Adrenal gland (tissue), 5 donors: ENCODE data around the gene ORMDL3.

Experiments used
- POLR2A ChIP-seq, 2 donors: fragments of 450-650 bp; IDR thresholded peaks; one replicate each; pipeline ENCODE4 v1.6.1; 2017; ENCODE audit warnings: antibody characterized with exemption in 2 of 2, mild to moderate bottlenecking in 2 of 2, moderate library complexity in 1 of 2
- TF ChIP-seq, protein P1 (sequence below), 6 experiments: fragments of 450-650 bp in 4 of 6; fragments of 200-600 bp in 2 of 6; sonication (generic) in 1 of 6; IDR thresholded peaks; 1 replicate in 5 of 6; 2 replicates in 1 of 6; pipeline versions ENCODE4 v1.5.1 to v1.8.0; 2016 to 2021; ENCODE audit warnings: antibody characterized with exemption in 6 of 6, mild to moderate bottlenecking in 2 of 6, moderate library complexity in 1 of 6
- donor health status: DM: no; HTN: no; CAD: no.

DNA sequence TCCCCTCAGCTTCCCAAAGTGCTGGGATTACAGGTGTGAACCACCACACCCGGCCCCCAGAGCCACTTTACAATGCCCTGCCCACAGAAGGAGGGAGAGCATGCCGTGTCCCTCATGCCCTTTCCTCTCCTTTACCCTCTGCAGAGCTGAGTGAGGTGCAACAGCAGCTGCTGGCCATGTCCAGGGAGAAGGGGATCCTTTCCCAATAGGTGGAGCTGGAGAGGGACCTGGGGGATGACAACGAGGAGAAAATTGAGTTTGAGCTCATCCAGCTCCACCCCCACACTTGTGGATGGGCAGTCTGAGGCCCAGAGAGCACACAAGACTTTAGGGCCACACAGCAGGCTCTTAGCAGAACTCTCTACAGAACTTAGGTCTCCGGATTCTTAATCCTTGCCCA is 27.5 kb upstream of the ORMDL3 start:
- no peak for TF ChIP-seq POLR2A (IDR thresholded peaks at IDR 0.05)
- TF ChIP-seq, protein P1, sequence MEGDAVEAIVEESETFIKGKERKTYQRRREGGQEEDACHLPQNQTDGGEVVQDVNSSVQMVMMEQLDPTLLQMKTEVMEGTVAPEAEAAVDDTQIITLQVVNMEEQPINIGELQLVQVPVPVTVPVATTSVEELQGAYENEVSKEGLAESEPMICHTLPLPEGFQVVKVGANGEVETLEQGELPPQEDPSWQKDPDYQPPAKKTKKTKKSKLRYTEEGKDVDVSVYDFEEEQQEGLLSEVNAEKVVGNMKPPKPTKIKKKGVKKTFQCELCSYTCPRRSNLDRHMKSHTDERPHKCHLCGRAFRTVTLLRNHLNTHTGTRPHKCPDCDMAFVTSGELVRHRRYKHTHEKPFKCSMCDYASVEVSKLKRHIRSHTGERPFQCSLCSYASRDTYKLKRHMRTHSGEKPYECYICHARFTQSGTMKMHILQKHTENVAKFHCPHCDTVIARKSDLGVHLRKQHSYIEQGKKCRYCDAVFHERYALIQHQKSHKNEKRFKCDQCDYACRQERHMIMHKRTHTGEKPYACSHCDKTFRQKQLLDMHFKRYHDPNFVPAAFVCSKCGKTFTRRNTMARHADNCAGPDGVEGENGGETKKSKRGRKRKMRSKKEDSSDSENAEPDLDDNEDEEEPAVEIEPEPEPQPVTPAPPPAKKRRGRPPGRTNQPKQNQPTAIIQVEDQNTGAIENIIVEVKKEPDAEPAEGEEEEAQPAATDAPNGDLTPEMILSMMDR (IDR thresholded peaks at IDR 0.05), result no peak
